DMS153 (cell line): Measurements from ENCODE around the gene PLAC8L1.

Experiments
- DNase-seq: peaks from one replicate; lab custom pipeline; 2025; lab: John Stamatoyannopoulos, UW

PLAC8L1 gene

DNA sequence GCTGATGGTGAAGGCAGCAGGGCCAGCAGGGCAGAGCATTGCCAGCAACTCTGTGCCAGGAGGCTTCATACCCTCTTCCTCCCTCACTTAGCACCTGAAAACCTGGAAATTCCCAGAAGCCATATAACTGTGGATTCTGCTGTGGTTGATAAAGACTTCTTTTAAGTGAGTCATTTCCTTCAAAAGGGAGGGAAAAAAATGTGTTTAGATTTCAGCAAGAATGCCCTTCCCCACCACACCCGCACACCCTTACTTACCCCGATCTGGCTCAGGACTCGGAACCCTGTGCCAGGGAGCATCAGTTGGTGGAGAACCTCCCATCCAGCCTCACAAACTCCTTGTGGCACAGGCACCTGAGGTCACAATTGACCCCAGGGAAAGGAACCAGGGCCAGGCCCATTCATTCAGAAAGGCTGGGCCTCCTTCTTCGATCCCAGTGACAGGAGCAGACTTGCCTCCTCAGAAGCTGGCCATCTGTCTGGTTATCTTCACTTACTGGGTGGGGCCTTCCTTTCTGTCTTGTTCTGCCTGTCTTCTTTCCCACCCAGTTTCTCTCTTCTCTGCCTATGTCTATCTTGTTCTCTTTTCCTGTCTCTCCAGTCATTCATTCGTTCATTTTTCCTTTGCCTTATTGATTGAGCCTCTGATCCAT, 62.6 kb downstream of the PLAC8L1 start:
- no peak for DNase-seq

DNA sequence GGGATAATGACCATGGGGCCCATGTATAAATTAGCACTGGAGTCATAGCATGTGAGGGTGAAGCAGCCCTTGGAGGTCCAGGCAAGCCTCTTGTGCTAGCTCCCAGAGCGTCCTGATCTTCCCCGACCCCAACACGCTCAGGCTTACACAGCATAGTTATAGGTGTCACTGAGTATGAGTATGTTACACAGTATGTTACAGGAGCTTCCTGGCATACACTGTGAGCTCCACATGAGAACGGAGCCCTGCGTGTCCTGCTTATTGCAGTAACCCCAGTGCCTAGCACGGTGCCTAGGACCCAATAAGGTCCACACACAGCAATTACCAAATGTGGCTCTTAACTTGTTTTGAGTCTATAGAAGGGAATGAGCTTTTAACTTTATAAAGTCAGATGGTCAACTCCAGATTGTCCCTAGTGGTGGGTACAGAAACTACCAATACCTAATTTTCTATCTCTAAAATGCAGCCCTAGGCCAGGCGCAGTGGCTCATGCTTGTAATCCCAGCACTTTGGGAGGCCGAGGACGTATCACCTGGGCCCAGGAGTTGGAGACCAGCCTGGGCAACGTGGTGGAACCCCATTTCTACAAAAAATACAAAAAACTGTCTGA, 64.1 kb downstream of the PLAC8L1 start:
- DNase-seq = no peak

DNA sequence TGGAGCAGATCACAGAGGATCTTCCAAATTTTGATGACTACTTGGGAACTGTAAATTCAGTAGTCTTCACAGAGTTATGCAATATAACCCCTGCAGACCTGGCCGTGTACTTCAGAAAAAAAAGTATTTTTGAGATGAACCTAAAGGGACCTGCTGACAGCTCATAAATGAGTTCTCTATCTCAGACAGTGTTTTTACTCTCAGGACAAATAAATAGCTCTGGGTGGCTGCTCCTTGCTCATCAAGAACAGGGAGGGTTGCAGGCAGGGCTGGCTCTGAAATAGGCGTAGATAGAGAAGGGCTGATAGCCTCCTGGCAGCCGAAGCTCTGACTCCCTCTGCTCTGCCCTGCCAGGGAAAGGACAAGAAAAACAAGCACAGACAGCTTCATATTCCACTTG, 64.8 kb downstream of the PLAC8L1 start:
- DNase-seq = no peak

DNA sequence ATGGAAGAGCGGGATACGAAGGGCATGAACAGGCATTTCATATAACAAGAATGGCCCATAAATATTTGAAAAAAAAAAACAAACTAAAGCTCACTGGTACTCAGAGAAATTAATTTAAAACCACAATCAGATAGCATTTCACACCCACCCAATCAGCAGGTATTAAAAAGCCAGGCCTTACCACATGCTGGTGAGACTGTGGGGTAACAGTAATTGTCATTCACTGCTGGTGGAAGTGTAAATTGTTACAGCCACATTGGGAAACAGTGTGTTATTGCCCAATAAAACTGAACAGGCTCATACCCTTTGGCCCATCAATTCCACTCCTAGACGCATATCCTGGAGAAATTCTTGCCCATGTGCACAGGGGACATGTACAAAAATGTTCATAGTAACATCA, 66.0 kb downstream of the PLAC8L1 start:
- DNase-seq = no peak

DNA sequence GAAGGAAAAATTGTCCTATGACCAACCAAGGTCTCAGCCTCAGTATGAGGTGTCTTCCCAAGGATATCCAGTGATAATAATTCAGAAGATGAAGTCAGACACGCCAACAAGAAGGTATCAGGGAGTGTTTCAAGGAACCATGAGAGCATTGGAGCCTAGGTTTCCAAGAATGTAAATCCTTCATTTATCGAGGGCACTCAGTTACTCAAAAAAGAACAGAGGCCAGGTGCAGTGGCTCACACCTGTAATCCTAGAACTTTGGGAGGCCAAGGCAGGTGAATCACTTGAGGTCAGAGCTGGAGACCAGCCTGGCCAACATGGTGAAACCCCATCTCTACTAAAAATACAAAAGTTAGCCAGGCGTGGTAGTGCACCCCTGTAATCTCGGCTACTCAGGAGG, 70.8 kb downstream of the PLAC8L1 start:
- DNase-seq = no peak
